Measurements from ENCODE around the gene FDXR. TPM values are rescaled to one million over a fixed set of nuclear protein-coding genes. Genes with fewer than 3 reads are reported as not detected.

FDXR gene, protein sequence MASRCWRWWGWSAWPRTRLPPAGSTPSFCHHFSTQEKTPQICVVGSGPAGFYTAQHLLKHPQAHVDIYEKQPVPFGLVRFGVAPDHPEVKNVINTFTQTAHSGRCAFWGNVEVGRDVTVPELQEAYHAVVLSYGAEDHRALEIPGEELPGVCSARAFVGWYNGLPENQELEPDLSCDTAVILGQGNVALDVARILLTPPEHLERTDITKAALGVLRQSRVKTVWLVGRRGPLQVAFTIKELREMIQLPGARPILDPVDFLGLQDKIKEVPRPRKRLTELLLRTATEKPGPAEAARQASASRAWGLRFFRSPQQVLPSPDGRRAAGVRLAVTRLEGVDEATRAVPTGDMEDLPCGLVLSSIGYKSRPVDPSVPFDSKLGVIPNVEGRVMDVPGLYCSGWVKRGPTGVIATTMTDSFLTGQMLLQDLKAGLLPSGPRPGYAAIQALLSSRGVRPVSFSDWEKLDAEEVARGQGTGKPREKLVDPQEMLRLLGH
- total RNA-seq: 21.9 and 31.5 TPM in 2 replicates

DNA sequence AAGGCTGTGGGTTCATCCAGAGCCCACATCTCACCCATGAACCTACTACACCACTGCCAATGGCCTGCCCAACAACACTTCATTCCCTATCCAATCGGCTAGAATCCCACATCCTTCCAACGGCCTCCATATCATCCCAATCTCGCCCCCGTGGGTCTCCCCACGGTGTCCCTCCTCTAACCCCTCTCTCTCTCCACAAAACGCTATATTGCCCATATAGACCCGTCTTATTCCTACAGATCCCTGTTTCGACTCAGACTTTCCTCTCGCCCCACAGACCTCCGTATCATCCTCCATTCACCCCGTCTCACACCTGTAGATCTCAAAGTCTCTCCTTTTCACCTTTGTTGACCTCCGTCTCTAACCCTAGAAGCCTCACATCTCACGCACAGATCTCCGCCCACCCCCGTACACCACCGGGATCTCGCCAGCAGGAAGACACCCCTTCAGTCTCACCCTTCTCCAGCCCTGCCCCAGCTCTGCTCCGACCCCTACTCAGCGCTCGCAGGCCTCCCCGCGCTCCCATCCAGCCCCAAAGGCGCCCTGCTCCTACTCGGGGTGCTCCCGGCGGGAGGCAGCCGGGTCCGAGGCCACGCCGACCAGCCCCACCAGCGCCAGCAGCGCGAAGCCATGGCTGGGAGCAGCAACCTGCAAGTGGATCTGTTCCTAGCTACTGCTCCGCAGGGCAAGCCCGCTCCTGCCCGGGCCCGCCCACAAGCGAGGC is at the start of gene FDXR:
FDXR (minus strand) TSS at position 682 of the 724 bp plus-strand sequence; CDS start at position 632, 50 bp downstream.
- DNase-seq (ENCODE audit: low read depth): no peak
- TF ChIP-seq, protein P1, sequence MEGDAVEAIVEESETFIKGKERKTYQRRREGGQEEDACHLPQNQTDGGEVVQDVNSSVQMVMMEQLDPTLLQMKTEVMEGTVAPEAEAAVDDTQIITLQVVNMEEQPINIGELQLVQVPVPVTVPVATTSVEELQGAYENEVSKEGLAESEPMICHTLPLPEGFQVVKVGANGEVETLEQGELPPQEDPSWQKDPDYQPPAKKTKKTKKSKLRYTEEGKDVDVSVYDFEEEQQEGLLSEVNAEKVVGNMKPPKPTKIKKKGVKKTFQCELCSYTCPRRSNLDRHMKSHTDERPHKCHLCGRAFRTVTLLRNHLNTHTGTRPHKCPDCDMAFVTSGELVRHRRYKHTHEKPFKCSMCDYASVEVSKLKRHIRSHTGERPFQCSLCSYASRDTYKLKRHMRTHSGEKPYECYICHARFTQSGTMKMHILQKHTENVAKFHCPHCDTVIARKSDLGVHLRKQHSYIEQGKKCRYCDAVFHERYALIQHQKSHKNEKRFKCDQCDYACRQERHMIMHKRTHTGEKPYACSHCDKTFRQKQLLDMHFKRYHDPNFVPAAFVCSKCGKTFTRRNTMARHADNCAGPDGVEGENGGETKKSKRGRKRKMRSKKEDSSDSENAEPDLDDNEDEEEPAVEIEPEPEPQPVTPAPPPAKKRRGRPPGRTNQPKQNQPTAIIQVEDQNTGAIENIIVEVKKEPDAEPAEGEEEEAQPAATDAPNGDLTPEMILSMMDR (conservative IDR thresholded peaks at IDR 0.05; ENCODE audit: low read depth, low read length): no peak
- peak within 1 kb of the TSS; percentile 79 for H3K4me3 ChIP-seq (ENCODE audit: low read depth, low read length)

DNA sequence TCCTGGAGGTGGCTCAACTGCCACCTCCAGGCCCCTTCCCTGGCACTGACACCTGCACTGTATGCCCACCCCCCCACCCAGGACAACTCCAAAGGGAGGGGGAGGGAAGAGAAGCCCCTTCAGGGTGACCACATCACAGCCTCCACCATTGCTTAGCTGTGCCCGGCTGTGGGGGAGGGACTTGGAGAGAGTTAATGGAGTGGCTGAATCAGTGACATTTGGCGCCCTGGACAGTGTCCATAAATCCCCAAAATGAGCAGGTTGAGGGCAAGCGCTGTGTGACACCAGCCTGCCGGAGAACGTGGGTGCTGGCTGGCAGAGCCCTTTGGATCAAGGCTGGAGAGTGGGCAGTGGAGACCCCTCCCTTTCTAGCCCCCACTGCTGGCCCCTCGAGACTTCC is 49.4 kb upstream of the FDXR start:
- H3K4me3 ChIP-seq (ENCODE audit: low read depth, low read length): no peak overlapping the region
- TF ChIP-seq, protein P1 (conservative IDR thresholded peaks at IDR 0.05; ENCODE audit: low read depth, low read length): no peak
- no peak for DNase-seq (ENCODE audit: low read depth)

DNA sequence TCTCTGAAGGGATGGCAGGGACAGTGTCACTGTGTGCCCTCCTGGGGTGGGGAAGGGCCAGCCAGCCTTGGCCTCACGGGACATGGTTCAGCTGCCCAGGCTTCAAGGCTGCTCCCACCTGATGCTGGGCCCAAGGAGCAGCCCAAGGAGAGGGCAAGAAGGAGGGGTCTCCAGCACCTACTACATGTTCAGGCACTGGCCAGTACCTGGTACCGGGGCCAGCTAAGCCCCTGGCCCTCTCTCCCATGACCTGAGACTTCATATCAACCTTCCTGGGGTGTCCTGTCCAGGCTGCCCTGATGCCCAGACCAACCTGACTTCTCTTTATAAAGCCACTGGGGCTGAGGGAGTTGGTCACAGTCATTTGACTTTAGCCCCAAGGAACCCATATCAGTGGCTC is 49.0 kb upstream of the FDXR start:
- TF ChIP-seq, protein P1 (conservative IDR thresholded peaks at IDR 0.05; ENCODE audit: low read depth, low read length): no peak
- no peak for DNase-seq (ENCODE audit: low read depth)
- H3K4me3 ChIP-seq (ENCODE audit: low read depth, low read length): no peak overlapping the region

DNA sequence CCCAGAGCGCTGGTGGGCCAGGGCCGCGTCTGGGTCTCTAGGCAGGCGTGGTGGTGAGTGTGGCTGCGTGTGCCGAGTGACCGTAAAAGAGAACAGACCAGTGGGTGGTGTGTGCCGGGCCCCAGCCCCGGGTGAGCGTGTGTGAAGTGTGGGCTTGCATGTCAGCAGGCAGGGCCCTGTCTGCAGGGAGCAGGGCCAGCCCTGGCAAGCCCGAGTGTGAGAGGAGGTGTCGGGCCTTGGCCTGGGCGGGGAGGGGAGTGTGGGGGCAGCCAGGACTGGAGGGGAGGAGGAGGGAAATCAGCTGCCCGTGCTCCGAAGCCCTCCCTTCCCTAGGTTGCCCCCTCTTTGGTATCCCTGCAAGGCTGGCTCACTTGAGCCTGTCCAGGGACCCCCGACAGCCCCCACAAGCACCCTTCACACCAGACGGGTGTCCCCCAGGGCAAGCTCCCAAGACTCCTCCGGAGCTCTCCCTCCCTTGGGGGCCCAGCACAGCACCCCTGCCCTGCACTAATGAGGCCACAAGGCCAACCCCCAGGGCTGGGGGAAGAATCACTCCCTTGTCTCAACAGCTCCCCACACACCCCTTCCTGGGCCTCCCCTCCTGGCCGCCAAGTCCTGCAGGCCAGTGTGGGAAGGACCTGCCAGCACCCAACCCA is 48.4 kb upstream of the FDXR start:
- no peak overlapping the region for H3K4me3 ChIP-seq (ENCODE audit: low read depth, low read length)
- no peak for DNase-seq (ENCODE audit: low read depth)
- TF ChIP-seq, protein P1 (conservative IDR thresholded peaks at IDR 0.05; ENCODE audit: low read depth, low read length): no peak

DNA sequence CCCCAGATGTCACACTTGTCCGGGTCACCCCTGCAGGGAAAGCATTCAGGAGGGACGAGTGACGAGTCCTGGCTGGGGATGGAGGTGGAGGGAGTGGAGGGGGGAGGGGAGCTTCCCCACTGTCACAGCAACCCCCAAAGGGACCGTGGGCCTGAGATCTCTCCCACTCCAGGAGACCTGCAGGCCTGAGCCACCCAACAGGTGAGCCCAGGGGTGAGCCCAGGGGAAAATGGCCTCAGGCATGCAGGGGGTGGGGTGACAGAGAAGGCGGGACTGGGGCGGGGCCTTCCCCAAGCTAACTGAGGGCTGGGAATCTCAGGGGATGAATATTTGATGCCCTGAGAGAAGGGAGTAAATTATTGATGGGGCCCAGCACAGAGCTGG is 47.8 kb upstream of the FDXR start:
- TF ChIP-seq, protein P1 (conservative IDR thresholded peaks at IDR 0.05; ENCODE audit: low read depth, low read length): no peak
- no peak for DNase-seq (ENCODE audit: low read depth)
- no peak overlapping the region for H3K4me3 ChIP-seq (ENCODE audit: low read depth, low read length)

DNA sequence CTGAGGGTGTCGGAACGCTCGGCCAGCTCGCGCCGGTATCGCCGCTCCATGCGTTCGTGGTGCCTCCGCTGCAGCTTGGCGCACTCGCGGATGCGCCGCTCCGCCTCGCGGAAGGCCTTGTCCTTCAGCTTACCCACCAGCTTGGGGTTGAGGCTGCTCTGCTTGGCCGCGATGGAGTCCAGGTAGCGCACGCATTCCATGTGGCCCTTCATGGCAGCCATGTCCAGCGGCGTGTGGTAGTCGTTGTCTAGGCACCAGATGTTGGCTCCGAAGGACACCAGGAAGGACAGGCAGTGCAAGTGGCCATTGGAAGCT is 47.5 kb upstream of the FDXR start:
- TF ChIP-seq, protein P1 (conservative IDR thresholded peaks at IDR 0.05; ENCODE audit: low read depth, low read length): no peak
- H3K4me3 ChIP-seq (ENCODE audit: low read depth, low read length): no peak overlapping the region
- DNase-seq (ENCODE audit: low read depth): no peak

All from epithelial cell of proximal tubule (primary cell).